ENCODE measurements around the gene NUAK2. TPM values are rescaled to one million over a fixed set of nuclear protein-coding genes. Genes with fewer than 3 reads are reported as not detected.

The NUAK2 gene
- total RNA-seq, 2 experiments from 2014 or later: 5.3 to 9.1 TPM

- no peak overlapping the region for H3K4me2 ChIP-seq (ENCODE audit: low read length)
- no peak overlapping the region for H3K4me3 ChIP-seq (ENCODE audit: low read depth, low read length, poor library complexity, severe bottlenecking)
- H3K36me3 ChIP-seq (ENCODE audit: insufficient read depth, low read length): no peaks in the 10 kb centered on the region
- intact Hi-C loops (cut with micrococcal nuclease; ENCODE audit: unreplicated experiment): no loop called here
- no peaks in the 10 kb centered on the region for H3K9me2 ChIP-seq (ENCODE audit: insufficient read depth, low read length)
- no peaks in the 10 kb centered on the region for H4K20me1 ChIP-seq (ENCODE audit: insufficient read depth, low read length)
- H3K27ac ChIP-seq (ENCODE audit: low read depth, low read length, poor library complexity, severe bottlenecking): no peak overlapping the region
- TF ChIP-seq CTCF (conservative IDR thresholded peaks at IDR 0.05; ENCODE audit: low read length) (no peak), EZH2phosphoT487 (IDR thresholded peaks at IDR 0.05; ENCODE audit: borderline replicate concordance, low read depth, low read length) (no peak)
- 0 out of 2 replicates have a peak overlapping the region, but pooled peaks have one; percentile 5 for H2AFZ ChIP-seq (ENCODE audit: low read length)
- H3K4me1 ChIP-seq (ENCODE audit: insufficient read depth, low read length, poor library complexity, severe bottlenecking): peaks cover 17% of the 10 kb centered on the region
- DNase-seq (ENCODE audit: low spot score): no peak
- H3K9me3 ChIP-seq (ENCODE audit: low read length): no peaks in the 10 kb centered on the region
- ChIA-PET CTCF (ENCODE audit: unreplicated experiment) (no interaction called here), POLR2A (no interaction called here)
- H3K79me2 ChIP-seq (ENCODE audit: insufficient read depth, low read depth, low read length): no peaks in the 10 kb centered on the region
- no TSS peak for BruUV-seq (replicated peaks)
These were observed 54.8 kb downstream of the NUAK2 start for GRCh38 chr1:205266611-205267305.

GRCh38 chr1:205263580-205264190 lies 57.9 kb downstream of the NUAK2 start:
- no peak overlapping the region for H2AFZ ChIP-seq (ENCODE audit: low read length)
- H4K20me1 ChIP-seq (ENCODE audit: insufficient read depth, low read length): no peaks in the 10 kb centered on the region
- H3K9me3 ChIP-seq (ENCODE audit: low read length): no peaks in the 10 kb centered on the region
- H3K4me1 ChIP-seq (ENCODE audit: insufficient read depth, low read length, poor library complexity, severe bottlenecking): peaks cover 32% of the 10 kb centered on the region
- ChIA-PET CTCF (ENCODE audit: unreplicated experiment) (no interaction called here), POLR2A (no interaction called here)
- intact Hi-C loops (cut with micrococcal nuclease; ENCODE audit: unreplicated experiment): no loop called here
- no peak overlapping the region for H3K4me3 ChIP-seq (ENCODE audit: low read depth, low read length, poor library complexity, severe bottlenecking)
- BruUV-seq (replicated peaks): no TSS peak
- no peaks in the 10 kb centered on the region for H3K36me3 ChIP-seq (ENCODE audit: insufficient read depth, low read length)
- H3K4me2 ChIP-seq (ENCODE audit: low read length): no peak overlapping the region
- TF ChIP-seq EZH2phosphoT487 (IDR thresholded peaks at IDR 0.05; ENCODE audit: borderline replicate concordance, low read depth, low read length) (no peak), CTCF (conservative IDR thresholded peaks at IDR 0.05; ENCODE audit: low read length) (no peak)
- H3K27ac ChIP-seq (ENCODE audit: low read depth, low read length, poor library complexity, severe bottlenecking): no peak overlapping the region
- no peak for DNase-seq (ENCODE audit: low spot score)
- H3K9me2 ChIP-seq (ENCODE audit: insufficient read depth, low read length): no peaks in the 10 kb centered on the region
- H3K79me2 ChIP-seq (ENCODE audit: insufficient read depth, low read depth, low read length): no peaks in the 10 kb centered on the region

- H3K4me1 ChIP-seq (ENCODE audit: insufficient read depth, low read length, poor library complexity, severe bottlenecking): peaks cover 40% of the 10 kb centered on the region
- H4K20me1 ChIP-seq (ENCODE audit: insufficient read depth, low read length): no peaks in the 10 kb centered on the region
- no peak overlapping the region for H3K27ac ChIP-seq (ENCODE audit: low read depth, low read length, poor library complexity, severe bottlenecking)
- TF ChIP-seq CTCF (conservative IDR thresholded peaks at IDR 0.05; ENCODE audit: low read length): no peak
- TF ChIP-seq EZH2phosphoT487 (IDR thresholded peaks at IDR 0.05; ENCODE audit: borderline replicate concordance, low read depth, low read length): no peak
- no peak for DNase-seq (ENCODE audit: low spot score)
- ChIA-PET POLR2A (no interaction called here), CTCF (ENCODE audit: unreplicated experiment) (no interaction called here)
- H3K9me3 ChIP-seq (ENCODE audit: low read length): no peaks in the 10 kb centered on the region
- H2AFZ ChIP-seq (ENCODE audit: low read length): no peak overlapping the region
- no peak overlapping the region for H3K4me2 ChIP-seq (ENCODE audit: low read length)
- no peaks in the 10 kb centered on the region for H3K9me2 ChIP-seq (ENCODE audit: insufficient read depth, low read length)
- no peaks in the 10 kb centered on the region for H3K79me2 ChIP-seq (ENCODE audit: insufficient read depth, low read depth, low read length)
- H3K36me3 ChIP-seq (ENCODE audit: insufficient read depth, low read length): no peaks in the 10 kb centered on the region
- BruUV-seq (replicated peaks): no TSS peak
- no peak overlapping the region for H3K4me3 ChIP-seq (ENCODE audit: low read depth, low read length, poor library complexity, severe bottlenecking)
- intact Hi-C loops (cut with micrococcal nuclease; ENCODE audit: unreplicated experiment): no loop called here
These were observed 58.8 kb downstream of the NUAK2 start for GRCh38 chr1:205262731-205263171.

Data from OCI-LY7 (cell line).